ENCODE measurements around the gene SKAP1.

- no peak for TF ChIP-seq CTCF (IDR thresholded peaks at IDR 0.05)
- no peak for TF ChIP-seq POLR2A (IDR thresholded peaks at IDR 0.05)
These were observed 318.1 kb downstream of the SKAP1 start for GRCh38 chr17:48111937-48112241.

Measured in thyroid gland (tissue), 4 donors.